K562 (cell line): ENCODE data around the gene LAMB3. TPM values are rescaled to one million over a fixed set of nuclear protein-coding genes. Genes with fewer than 3 reads are reported as not detected.

Experiments used
- ARID1B ChIP-seq: fragments of 450-650 bp; IDR thresholded peaks from 2 replicates; pipeline ENCODE4 v1.6.1; 2016; ENCODE audit warnings: antibody characterized with exemption, mild to moderate bottlenecking, inconsistent platforms
- FOXJ3 ChIP-seq: sonication (generic); formaldehyde crosslinking; IDR thresholded peaks from 2 replicates; pipeline ENCODE4 v1.4.0; 2020; ENCODE audit warnings: mild to moderate bottlenecking, missing genetic modification reagents
- HIVEP1 ChIP-seq: fragments of 250-450 bp; sonication (Bioruptor Pico); IDR thresholded peaks from 2 replicates; pipeline ENCODE4 v1.4.0; 2020; ENCODE audit warnings: mild to moderate bottlenecking
- HMG20B ChIP-seq: fragments of 250-450 bp; sonication (Bioruptor Pico); IDR thresholded peaks from 2 replicates; pipeline ENCODE4 v1.5.0; 2021; ENCODE audit warnings: mild to moderate bottlenecking
- KLF10 ChIP-seq: fragments of 250-450 bp; sonication (Bioruptor Pico); IDR thresholded peaks from 2 replicates; pipeline ENCODE4 v1.6.1; 2021; ENCODE audit warnings: matching md5 sums
- LCOR ChIP-seq: sonication (generic); formaldehyde crosslinking; IDR thresholded peaks from 2 replicates; pipeline ENCODE4 v1.8.0; 2022; ENCODE audit warnings: mild to moderate bottlenecking, missing genetic modification reagents
- RBBP5 ChIP-seq: fragments of 200-600 bp; sonication (generic); IDR thresholded peaks from 2 replicates; pipeline ENCODE4 v1.6.1; 2012; ENCODE audit warnings: borderline replicate concordance, mild to moderate bottlenecking, low read length, control low read depth, inconsistent platforms; ENCODE audit not compliant: insufficient read depth, poor library complexity, severe bottlenecking
- SIN3A ChIP-seq, 2 experiments: fragments of 150-350 bp in 1 of 2; IDR thresholded peaks; 2 replicates each; pipeline ENCODE4 v1.6.1; 2011 to 2016; ENCODE audit warnings: borderline replicate concordance in 2 of 2, low read depth in 2 of 2, low read length in 2 of 2, mild to moderate bottlenecking in 2 of 2, moderate library complexity in 2 of 2; ENCODE audit not compliant: control insufficient read depth in 1 of 2
- SNRNP70 ChIP-seq: fragments of 200-400 bp; formaldehyde crosslinking; optimal IDR thresholded peaks from 2 replicates; pipeline ENCODE3; 2017; ENCODE audit warnings: low read depth, low read length
- ZNF436 ChIP-seq: fragments of 250-450, 450-650 bp; sonication (Bioruptor Pico); formaldehyde crosslinking; IDR thresholded peaks from 2 replicates; pipeline ENCODE4 v1.7.0; 2020; ENCODE audit warnings: mild to moderate bottlenecking
- ZNF561 ChIP-seq: fragments of 450-650 bp; formaldehyde crosslinking; conservative IDR thresholded peaks from 2 replicates; pipeline ENCODE4 v1.4.0; 2020; ENCODE audit warnings: mild to moderate bottlenecking, moderate library complexity
- ZNF57 ChIP-seq: fragments of 450-650 bp; formaldehyde crosslinking; IDR thresholded peaks from 2 replicates; pipeline ENCODE4 v1.4.0; 2020; ENCODE audit warnings: mild to moderate bottlenecking, moderate library complexity
- polyA plus RNA-seq, 8 experiments: library from polyadenylated mRNA; depleted of rRNA in 4 of 8; stranded (reverse) in 5 of 8; unstranded in 3 of 8; fragments of >200 nt; fragmentation: Nextera tagmentation in 2 of 8; fragmentation: Illumina TruSeq in 1 of 8; extraction: Ambion mirVana in 2 of 8; extraction: Trizol in 1 of 8; gene quantifications; 2 replicates each; pipeline versions ENCODE4 v1.2.1 to v1.2.3, GENCODE V29; 2011 to 2014; ENCODE audit warnings: inconsistent platforms in 1 of 8, missing spikeins in 1 of 8
- total RNA-seq, 7 experiments: library from RNA; depleted of rRNA in 6 of 7; stranded (reverse); fragments of >200 nt in 6 of 7; fragmentation: Illumina TruSeq in 2 of 7; extraction: Trizol in 2 of 7; gene quantifications; 2 replicates each; pipeline versions ENCODE4 v1.2.1 to v1.2.3, GENCODE V29; 2011 to 2021; ENCODE audit warnings: low replicate concordance in 1 of 7
- TF ChIP-seq, protein P1 (sequence below), 2 experiments: IDR thresholded peaks; 2 replicates each; pipeline ENCODE4 v1.6.1; 2011; ENCODE audit warnings: borderline replicate concordance in 1 of 2, control low read depth in 1 of 2, low read depth in 1 of 2, low read length in 1 of 2, mild to moderate bottlenecking in 1 of 2, mixed read lengths in 1 of 2, moderate library complexity in 1 of 2; ENCODE audit not compliant: insufficient read depth in 1 of 2, insufficient read length in 1 of 2, poor library complexity in 1 of 2, severe bottlenecking in 1 of 2; ENCODE audit errors: extremely low read depth in 1 of 2
- TF ChIP-seq, protein P2 (sequence below): fragments of 450-650 bp; IDR thresholded peaks from 2 replicates; pipeline ENCODE4 v1.6.1; 2017; ENCODE audit warnings: antibody characterized with exemption, mild to moderate bottlenecking
- TF ChIP-seq, protein P3 (sequence below): fragments of 450-650 bp; IDR thresholded peaks from 2 replicates; pipeline ENCODE4 v1.6.1; 2016; ENCODE audit warnings: missing biosample characterization, missing genetic modification characterization
- TF ChIP-seq, protein P4 (sequence below): fragments of 200-800 bp; sonication (Bioruptor generic); IDR thresholded peaks from 2 replicates; pipeline ENCODE4 v1.6.1; 2017; ENCODE audit warnings: missing genetic modification characterization, missing compliant biosample characterization
- TF ChIP-seq, protein P5 (sequence below): sonication (generic); formaldehyde crosslinking; IDR thresholded peaks from 2 replicates; pipeline ENCODE4 v1.8.1; 2022; ENCODE audit warnings: missing genetic modification reagents

The LAMB3 gene
- total and polyA plus RNA-seq, 9 of the 15 experiments (the other 6 are each of a cell fraction or from before 2014, with no cell fraction given), result 0.08 to 1.3 (median 0.91) TPM

DNA sequence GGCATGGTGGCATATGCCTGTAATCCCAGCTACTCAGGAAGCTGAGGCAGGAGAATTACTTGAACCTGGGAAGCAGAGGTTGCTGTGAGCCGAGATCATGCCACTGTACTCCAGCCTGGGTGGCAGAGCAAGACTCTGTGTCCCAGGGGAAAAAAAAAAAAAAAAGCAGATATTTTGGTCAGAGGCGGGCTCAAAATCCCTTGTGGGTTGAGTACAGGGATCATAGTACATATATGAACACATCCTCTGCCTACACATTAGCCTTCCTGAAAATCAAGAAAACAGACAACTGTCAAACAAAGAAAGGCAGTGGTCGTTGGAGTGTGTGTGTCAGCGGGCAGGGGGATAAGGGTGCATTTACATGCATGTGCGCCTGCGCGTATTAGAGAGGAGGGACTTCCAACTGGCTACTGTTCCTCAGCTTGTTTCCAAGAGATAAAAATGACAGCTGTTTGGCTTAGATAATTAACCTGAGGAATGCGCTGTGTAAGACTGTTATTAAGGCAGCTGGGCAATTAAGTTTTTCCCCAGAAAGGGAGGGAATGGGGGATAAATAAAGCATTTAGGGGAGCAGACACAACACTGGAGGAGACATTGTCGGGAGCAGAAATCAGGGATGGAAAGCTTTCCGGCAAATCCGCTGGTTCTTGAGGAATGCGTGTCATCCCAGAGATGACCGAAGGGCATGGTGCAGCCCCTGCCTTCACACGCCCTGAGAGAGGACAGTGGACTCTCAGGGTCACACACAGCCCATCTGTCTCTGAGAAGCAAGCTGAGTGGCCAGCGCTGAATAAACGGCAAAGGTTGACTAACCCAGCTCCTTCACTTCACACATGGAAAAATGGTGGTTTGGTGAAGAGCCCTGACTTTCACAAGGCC lies 6.4 kb downstream of the LAMB3 start (continued):
- TF ChIP-seq, protein P1, sequence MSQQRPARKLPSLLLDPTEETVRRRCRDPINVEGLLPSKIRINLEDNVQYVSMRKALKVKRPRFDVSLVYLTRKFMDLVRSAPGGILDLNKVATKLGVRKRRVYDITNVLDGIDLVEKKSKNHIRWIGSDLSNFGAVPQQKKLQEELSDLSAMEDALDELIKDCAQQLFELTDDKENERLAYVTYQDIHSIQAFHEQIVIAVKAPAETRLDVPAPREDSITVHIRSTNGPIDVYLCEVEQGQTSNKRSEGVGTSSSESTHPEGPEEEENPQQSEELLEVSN (IDR thresholded peaks at IDR 0.05; ENCODE audit: borderline replicate concordance in 1 of 2, extremely low read depth in 1 of 2, insufficient read depth in 1 of 2, insufficient read length in 1 of 2, low read depth in 1 of 2, low read length in 1 of 2, poor library complexity in 1 of 2, severe bottlenecking in 1 of 2), result peak in 1 of 2 experiments; percentile 11
- TF ChIP-seq ZNF436 (CRISPR knock-in tag), result no peak
- TF ChIP-seq ZNF561 (CRISPR knock-in tag), result no peak
- no peak for TF ChIP-seq HIVEP1 (CRISPR knock-in tag)
- TF ChIP-seq ZNF57 (CRISPR knock-in tag), result 0 out of 2 replicates have a peak, but pooled peaks have one; percentile 35
- no peak for TF ChIP-seq FOXJ3 (CRISPR knock-in tag)
- peak; percentile 98 for TF ChIP-seq ARID1B
- TF ChIP-seq SNRNP70, result no peak
- TF ChIP-seq SIN3A (IDR thresholded peaks at IDR 0.05; ENCODE audit: borderline replicate concordance in 2 of 2, control insufficient read depth in 1 of 2, low read depth in 2 of 2, low read length in 2 of 2), result no peak
- TF ChIP-seq LCOR, result no peak
- no peak for TF ChIP-seq KLF10 (CRISPR knock-in tag)
- TF ChIP-seq, protein P2, sequence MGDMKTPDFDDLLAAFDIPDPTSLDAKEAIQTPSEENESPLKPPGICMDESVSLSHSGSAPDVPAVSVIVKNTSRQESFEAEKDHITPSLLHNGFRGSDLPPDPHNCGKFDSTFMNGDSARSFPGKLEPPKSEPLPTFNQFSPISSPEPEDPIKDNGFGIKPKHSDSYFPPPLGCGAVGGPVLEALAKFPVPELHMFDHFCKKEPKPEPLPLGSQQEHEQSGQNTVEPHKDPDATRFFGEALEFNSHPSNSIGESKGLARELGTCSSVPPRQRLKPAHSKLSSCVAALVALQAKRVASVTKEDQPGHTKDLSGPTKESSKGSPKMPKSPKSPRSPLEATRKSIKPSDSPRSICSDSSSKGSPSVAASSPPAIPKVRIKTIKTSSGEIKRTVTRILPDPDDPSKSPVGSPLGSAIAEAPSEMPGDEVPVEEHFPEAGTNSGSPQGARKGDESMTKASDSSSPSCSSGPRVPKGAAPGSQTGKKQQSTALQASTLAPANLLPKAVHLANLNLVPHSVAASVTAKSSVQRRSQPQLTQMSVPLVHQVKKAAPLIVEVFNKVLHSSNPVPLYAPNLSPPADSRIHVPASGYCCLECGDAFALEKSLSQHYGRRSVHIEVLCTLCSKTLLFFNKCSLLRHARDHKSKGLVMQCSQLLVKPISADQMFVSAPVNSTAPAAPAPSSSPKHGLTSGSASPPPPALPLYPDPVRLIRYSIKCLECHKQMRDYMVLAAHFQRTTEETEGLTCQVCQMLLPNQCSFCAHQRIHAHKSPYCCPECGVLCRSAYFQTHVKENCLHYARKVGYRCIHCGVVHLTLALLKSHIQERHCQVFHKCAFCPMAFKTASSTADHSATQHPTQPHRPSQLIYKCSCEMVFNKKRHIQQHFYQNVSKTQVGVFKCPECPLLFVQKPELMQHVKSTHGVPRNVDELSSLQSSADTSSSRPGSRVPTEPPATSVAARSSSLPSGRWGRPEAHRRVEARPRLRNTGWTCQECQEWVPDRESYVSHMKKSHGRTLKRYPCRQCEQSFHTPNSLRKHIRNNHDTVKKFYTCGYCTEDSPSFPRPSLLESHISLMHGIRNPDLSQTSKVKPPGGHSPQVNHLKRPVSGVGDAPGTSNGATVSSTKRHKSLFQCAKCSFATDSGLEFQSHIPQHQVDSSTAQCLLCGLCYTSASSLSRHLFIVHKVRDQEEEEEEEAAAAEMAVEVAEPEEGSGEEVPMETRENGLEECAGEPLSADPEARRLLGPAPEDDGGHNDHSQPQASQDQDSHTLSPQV, result peak; percentile 70; the same call in 1 of the 2 replicates
- TF ChIP-seq HMG20B (CRISPR knock-in tag), result no peak
- TF ChIP-seq, protein P3, sequence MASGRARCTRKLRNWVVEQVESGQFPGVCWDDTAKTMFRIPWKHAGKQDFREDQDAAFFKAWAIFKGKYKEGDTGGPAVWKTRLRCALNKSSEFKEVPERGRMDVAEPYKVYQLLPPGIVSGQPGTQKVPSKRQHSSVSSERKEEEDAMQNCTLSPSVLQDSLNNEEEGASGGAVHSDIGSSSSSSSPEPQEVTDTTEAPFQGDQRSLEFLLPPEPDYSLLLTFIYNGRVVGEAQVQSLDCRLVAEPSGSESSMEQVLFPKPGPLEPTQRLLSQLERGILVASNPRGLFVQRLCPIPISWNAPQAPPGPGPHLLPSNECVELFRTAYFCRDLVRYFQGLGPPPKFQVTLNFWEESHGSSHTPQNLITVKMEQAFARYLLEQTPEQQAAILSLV (tag), result peak; percentile 58; the same call in 1 of the 2 replicates
- TF ChIP-seq, protein P4, sequence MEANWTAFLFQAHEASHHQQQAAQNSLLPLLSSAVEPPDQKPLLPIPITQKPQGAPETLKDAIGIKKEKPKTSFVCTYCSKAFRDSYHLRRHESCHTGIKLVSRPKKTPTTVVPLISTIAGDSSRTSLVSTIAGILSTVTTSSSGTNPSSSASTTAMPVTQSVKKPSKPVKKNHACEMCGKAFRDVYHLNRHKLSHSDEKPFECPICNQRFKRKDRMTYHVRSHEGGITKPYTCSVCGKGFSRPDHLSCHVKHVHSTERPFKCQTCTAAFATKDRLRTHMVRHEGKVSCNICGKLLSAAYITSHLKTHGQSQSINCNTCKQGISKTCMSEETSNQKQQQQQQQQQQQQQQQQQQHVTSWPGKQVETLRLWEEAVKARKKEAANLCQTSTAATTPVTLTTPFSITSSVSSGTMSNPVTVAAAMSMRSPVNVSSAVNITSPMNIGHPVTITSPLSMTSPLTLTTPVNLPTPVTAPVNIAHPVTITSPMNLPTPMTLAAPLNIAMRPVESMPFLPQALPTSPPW (CRISPR knock-in tag), result peak; percentile 69
- peak; percentile 75 for TF ChIP-seq RBBP5
- TF ChIP-seq, protein P5, sequence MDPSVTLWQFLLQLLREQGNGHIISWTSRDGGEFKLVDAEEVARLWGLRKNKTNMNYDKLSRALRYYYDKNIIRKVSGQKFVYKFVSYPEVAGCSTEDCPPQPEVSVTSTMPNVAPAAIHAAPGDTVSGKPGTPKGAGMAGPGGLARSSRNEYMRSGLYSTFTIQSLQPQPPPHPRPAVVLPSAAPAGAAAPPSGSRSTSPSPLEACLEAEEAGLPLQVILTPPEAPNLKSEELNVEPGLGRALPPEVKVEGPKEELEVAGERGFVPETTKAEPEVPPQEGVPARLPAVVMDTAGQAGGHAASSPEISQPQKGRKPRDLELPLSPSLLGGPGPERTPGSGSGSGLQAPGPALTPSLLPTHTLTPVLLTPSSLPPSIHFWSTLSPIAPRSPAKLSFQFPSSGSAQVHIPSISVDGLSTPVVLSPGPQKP, result no peak
